ENCODE measurements around the gene GOLGA2. TPM values are rescaled to one million over a fixed set of nuclear protein-coding genes. Genes with fewer than 3 reads are reported as not detected.

Gene GOLGA2
- total RNA-seq, 1 experiment from 2014 or later: 51.0 TPM

DNA sequence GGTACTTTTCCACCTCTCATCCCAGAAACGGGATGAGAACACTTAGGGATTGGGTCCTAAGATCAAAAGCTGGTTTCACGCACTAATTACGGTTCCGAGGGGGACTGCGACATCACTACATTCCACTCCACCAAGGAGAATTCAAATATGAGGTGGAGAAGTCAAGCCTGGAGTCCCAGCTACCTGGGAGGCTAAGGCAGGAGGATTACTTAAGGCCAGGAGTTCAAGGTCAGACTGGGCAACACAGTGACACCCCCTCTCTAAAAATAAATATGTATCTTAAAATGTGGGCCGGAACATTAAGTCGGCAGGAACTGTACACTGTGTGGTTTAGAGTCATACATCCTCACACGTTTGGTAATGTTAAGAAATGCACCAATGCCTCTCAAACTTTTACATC is 1.6 kb downstream of the GOLGA2 start:
- Histone ChIP-seq H3K9ac (ENCODE audit: extremely low read depth, insufficient read length, low read length) (no peak overlapping the region), H3K4me2 (ENCODE audit: insufficient read depth, insufficient read length, low read length) (no peak overlapping the region)

More for the DNA sequence above, 1.6 kb downstream of the GOLGA2 start:
- Histone ChIP-seq H4K20me1 (ENCODE audit: control insufficient read depth, insufficient read depth, insufficient read length) (no peaks in the 10 kb centered on the region), H2AK5ac (ENCODE audit: insufficient read length, low read length) (no peak overlapping the region), H3K56ac (ENCODE audit: insufficient read length, low read depth, low read length) (no peak overlapping the region), H4K5ac (ENCODE audit: insufficient read length, low read depth, low read length) (no peak overlapping the region), H2BK5ac (ENCODE audit: insufficient read length, low read length) (no peak overlapping the region), H3K14ac (ENCODE audit: insufficient read depth, low read length) (no peak overlapping the region), H3K79me2 (ENCODE audit: insufficient read depth, low read length) (no peaks in the 10 kb centered on the region), H3K27me3 (ENCODE audit: insufficient read depth, low read length) (no peaks in the 10 kb centered on the region), H3K23me2 (ENCODE audit: insufficient read length, low read depth, low read length, poor library complexity, severe bottlenecking) (peaks cover 13% of the 10 kb centered on the region), H2AFZ (ENCODE audit: low read length) (no peak overlapping the region), H2BK15ac (ENCODE audit: low read depth, low read length) (no peak overlapping the region), H2BK12ac (ENCODE audit: insufficient read length, low read depth, low read length) (no peak overlapping the region), H2BK120ac (ENCODE audit: low read depth, low read length, poor library complexity, severe bottlenecking) (no peak overlapping the region), H3K18ac (ENCODE audit: insufficient read length, low read depth, low read length) (no peak overlapping the region), H4K91ac (ENCODE audit: insufficient read length, low read depth, low read length) (no peak overlapping the region), H3K9me3 (ENCODE audit: control insufficient read depth, low read depth, low read length) (no peaks in the 10 kb centered on the region), H3K79me1 (ENCODE audit: insufficient read depth, low read depth, low read length, poor library complexity, severe bottlenecking) (no peaks in the 10 kb centered on the region), H3K4me1 (ENCODE audit: insufficient read depth, low read length) (no peaks in the 10 kb centered on the region; the same call in 1 of the 2 replicates), H3K27ac (ENCODE audit: insufficient read length, low read depth, low read length) (no peak overlapping the region), H4K8ac (replicated peaks; ENCODE audit: insufficient read length, low read depth, low read length) (no peak overlapping the region), H2BK20ac (ENCODE audit: low read depth, low read length, poor library complexity, severe bottlenecking) (no peak overlapping the region), H3T11ph (ENCODE audit: low read length) (no peak overlapping the region), H3K23ac (ENCODE audit: insufficient read length, low read depth, low read length) (no peak overlapping the region), H3K4ac (ENCODE audit: low read depth, low read length) (no peak overlapping the region)
- no peaks in the 10 kb centered on the region; the same call in 1 of the 2 replicates for H3K27me3 Mint-ChIP-seq (ENCODE audit: low read depth)
- H3K4me1 Mint-ChIP-seq: peaks cover 10 to 16% of the 10 kb centered on the region in 2 experiments
- DNase-seq: no peak
- H3K9me3 Mint-ChIP-seq: peaks cover 0 to 4% of the 10 kb centered on the region in 2 experiments; a peak in 1 of 5 replicates
- no peak overlapping the region for H3K27ac Mint-ChIP-seq
- peak overlapping the region in 1 of 2 experiments; percentile 88; a peak in 3 of 5 replicates for H3K4me3 Mint-ChIP-seq
- TF ChIP-seq, protein P1, sequence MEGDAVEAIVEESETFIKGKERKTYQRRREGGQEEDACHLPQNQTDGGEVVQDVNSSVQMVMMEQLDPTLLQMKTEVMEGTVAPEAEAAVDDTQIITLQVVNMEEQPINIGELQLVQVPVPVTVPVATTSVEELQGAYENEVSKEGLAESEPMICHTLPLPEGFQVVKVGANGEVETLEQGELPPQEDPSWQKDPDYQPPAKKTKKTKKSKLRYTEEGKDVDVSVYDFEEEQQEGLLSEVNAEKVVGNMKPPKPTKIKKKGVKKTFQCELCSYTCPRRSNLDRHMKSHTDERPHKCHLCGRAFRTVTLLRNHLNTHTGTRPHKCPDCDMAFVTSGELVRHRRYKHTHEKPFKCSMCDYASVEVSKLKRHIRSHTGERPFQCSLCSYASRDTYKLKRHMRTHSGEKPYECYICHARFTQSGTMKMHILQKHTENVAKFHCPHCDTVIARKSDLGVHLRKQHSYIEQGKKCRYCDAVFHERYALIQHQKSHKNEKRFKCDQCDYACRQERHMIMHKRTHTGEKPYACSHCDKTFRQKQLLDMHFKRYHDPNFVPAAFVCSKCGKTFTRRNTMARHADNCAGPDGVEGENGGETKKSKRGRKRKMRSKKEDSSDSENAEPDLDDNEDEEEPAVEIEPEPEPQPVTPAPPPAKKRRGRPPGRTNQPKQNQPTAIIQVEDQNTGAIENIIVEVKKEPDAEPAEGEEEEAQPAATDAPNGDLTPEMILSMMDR (conservative IDR thresholded peaks at IDR 0.05): no peak
- H3K36me3 Mint-ChIP-seq (ENCODE audit: insufficient read depth in 1 of 3, low read depth in 3 of 3): peaks cover 6 to 26% (median 18%) of the 10 kb centered on the region in 3 experiments; a peak in 5 of 7 replicates
- WGBS (ENCODE audit: extremely low coverage, insufficient read length, low lambda C conversion rate): no CpG with 5 or more reads among the region's 8 CpGs
